OCI-LY1 (cell line): Measurements from ENCODE around the gene AEBP1.

Source experiments
- CTCF ChIP-seq: fragments of 200-600 bp; sonication (generic), shearing (Covaris generic); IDR thresholded peaks from 2 replicates; pipeline ENCODE4 v1.5.1; 2017; ENCODE audit warnings: mild to moderate bottlenecking, antibody characterized with exemption, low read length, moderate library complexity, mixed read lengths
- EZH2 ChIP-seq: fragments of 200-600 bp; sonication (generic), shearing (Covaris generic); IDR thresholded peaks from 2 replicates; pipeline ENCODE4 v1.8.0; 2017; ENCODE audit warnings: borderline replicate concordance, mixed run types, mild to moderate bottlenecking, antibody characterized with exemption, low read length, moderate library complexity, mixed read lengths

GRCh38 chr7:44131173-44132029 lies 27.3 kb downstream of the AEBP1 start:
- peak; percentile 48 for TF ChIP-seq CTCF
- TF ChIP-seq EZH2 = no peak
